Measurements from ENCODE around the gene TOPBP1.

DNA sequence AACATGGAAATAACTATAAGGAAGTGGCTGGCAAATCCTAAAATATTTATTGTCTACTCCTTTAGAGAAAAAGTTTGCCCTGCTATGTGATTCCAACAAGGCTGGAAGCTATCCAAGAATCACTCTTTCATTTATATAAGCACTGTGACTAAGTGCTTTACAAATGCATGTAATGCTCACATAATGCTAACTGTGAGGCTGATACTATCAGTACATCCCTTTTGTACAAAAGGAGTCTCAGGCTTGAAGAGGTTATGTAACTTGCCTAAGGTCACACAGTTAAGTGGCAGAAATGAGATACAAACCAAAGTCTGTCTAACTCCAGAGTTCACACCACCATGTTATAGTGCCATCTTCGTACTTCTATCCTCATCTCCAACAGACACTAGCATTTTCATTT is 17.0 kb downstream of the TOPBP1 start:
- TF ChIP-seq SMC3 (IDR thresholded peaks at IDR 0.05; ENCODE audit: low read depth, low read length), result no peak
- TF ChIP-seq POLR2A (IDR thresholded peaks at IDR 0.05; ENCODE audit: low read depth, low read length), result no peak
- TF ChIP-seq, protein P1, sequence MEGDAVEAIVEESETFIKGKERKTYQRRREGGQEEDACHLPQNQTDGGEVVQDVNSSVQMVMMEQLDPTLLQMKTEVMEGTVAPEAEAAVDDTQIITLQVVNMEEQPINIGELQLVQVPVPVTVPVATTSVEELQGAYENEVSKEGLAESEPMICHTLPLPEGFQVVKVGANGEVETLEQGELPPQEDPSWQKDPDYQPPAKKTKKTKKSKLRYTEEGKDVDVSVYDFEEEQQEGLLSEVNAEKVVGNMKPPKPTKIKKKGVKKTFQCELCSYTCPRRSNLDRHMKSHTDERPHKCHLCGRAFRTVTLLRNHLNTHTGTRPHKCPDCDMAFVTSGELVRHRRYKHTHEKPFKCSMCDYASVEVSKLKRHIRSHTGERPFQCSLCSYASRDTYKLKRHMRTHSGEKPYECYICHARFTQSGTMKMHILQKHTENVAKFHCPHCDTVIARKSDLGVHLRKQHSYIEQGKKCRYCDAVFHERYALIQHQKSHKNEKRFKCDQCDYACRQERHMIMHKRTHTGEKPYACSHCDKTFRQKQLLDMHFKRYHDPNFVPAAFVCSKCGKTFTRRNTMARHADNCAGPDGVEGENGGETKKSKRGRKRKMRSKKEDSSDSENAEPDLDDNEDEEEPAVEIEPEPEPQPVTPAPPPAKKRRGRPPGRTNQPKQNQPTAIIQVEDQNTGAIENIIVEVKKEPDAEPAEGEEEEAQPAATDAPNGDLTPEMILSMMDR (conservative IDR thresholded peaks at IDR 0.05; ENCODE audit: low read depth, low read length), result no peak
- TF ChIP-seq CEBPB (IDR thresholded peaks at IDR 0.05; ENCODE audit: low read depth, low read length), result peak; percentile 55
- no peak for TF ChIP-seq RCOR1 (IDR thresholded peaks at IDR 0.05; ENCODE audit: insufficient replicate concordance, low read length)
- TF ChIP-seq, protein P2, sequence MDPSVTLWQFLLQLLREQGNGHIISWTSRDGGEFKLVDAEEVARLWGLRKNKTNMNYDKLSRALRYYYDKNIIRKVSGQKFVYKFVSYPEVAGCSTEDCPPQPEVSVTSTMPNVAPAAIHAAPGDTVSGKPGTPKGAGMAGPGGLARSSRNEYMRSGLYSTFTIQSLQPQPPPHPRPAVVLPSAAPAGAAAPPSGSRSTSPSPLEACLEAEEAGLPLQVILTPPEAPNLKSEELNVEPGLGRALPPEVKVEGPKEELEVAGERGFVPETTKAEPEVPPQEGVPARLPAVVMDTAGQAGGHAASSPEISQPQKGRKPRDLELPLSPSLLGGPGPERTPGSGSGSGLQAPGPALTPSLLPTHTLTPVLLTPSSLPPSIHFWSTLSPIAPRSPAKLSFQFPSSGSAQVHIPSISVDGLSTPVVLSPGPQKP (IDR thresholded peaks at IDR 0.05; ENCODE audit: borderline replicate concordance, low read depth, low read length), result no peak
- TF ChIP-seq MXI1 (IDR thresholded peaks at IDR 0.05; ENCODE audit: borderline replicate concordance, low read depth, low read length), result no peak
- peak; percentile 63; the same call in 1 of the 2 replicates for TF ChIP-seq RFX5 (IDR thresholded peaks at IDR 0.05; ENCODE audit: low read depth, low read length)
- no peak for TF ChIP-seq MAZ (IDR thresholded peaks at IDR 0.05; ENCODE audit: borderline replicate concordance, low read depth, low read length)
- TF ChIP-seq NFE2L2 (IDR thresholded peaks at IDR 0.05; ENCODE audit: low read depth, low read length), result no peak
